HUES6 (cell line): ENCODE results near the gene ITGAD.

ENCODE experiments used
- H3K27ac ChIP-seq: 2 replicates; pipeline ENCODE4 v1.7.0; 2013; ENCODE audit warnings: low read depth, mild to moderate bottlenecking, low read length, inconsistent platforms
- H3K27me3 ChIP-seq: 2 replicates; pipeline ENCODE4 v1.6.1; 2013; ENCODE audit warnings: low read length; ENCODE audit not compliant: control insufficient read depth, insufficient read depth
- H3K36me3 ChIP-seq: 2 replicates; pipeline ENCODE4 v1.6.1; 2013; ENCODE audit warnings: low read length; ENCODE audit not compliant: control insufficient read depth, insufficient read depth
- H3K4me1 ChIP-seq: 2 replicates; pipeline ENCODE4 v1.6.1; 2013; ENCODE audit warnings: low read length; ENCODE audit not compliant: control insufficient read depth, insufficient read depth
- H3K4me3 ChIP-seq: 2 replicates; pipeline ENCODE4 v1.5.1; 2013; ENCODE audit warnings: low read depth, low read length
- H3K9ac ChIP-seq: one replicate; pipeline ENCODE4 v1.6.1; 2013; ENCODE audit warnings: mild to moderate bottlenecking, low read length
- H3K9me3 ChIP-seq: 2 replicates; pipeline ENCODE4 v1.6.1; 2013; ENCODE audit warnings: low read depth, low read length; ENCODE audit not compliant: control insufficient read depth, insufficient read depth

Gene ITGAD

DNA sequence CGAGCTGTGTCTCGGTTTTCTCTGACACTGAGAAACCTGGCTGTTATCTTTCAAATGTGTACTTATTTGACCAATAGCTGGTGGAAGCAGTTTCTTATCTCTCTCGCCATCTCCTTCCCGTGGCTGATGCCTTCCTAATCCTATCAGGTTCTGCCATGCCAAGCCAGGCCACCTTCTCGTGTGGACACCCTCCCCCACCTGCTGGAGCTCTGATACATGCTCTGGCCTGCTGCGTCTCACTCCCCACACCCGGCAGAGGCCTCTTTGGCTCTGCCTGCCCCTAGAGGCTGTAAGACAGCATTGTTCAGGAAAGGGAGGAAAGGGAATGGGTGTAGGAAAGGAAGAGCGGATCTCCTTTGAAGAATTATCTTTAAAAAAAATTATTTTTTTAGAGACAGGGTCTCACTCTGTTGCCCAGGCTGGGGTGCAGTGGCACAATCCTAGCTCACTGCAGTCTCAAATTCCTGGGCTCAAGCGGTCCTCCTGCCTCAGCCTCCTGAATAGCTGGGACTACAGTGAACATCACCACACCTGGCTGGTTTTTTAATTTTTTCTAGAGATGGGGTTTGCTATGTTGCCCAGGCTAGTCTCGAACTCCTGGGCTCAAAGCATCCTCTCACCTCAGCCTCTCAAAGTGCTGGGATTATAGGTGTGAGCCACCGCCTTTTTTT, 58.7 kb downstream of the ITGAD start:
- H3K36me3 ChIP-seq = no peaks in the 10 kb centered on the region
- H3K4me3 ChIP-seq = no peak overlapping the region
- peaks cover 31% of the 10 kb centered on the region for H3K4me1 ChIP-seq
- H3K27me3 ChIP-seq = no peaks in the 10 kb centered on the region
- no peaks in the 10 kb centered on the region for H3K9me3 ChIP-seq
- no peak overlapping the region for H3K27ac ChIP-seq
- H3K9ac ChIP-seq = no peak overlapping the region

DNA sequence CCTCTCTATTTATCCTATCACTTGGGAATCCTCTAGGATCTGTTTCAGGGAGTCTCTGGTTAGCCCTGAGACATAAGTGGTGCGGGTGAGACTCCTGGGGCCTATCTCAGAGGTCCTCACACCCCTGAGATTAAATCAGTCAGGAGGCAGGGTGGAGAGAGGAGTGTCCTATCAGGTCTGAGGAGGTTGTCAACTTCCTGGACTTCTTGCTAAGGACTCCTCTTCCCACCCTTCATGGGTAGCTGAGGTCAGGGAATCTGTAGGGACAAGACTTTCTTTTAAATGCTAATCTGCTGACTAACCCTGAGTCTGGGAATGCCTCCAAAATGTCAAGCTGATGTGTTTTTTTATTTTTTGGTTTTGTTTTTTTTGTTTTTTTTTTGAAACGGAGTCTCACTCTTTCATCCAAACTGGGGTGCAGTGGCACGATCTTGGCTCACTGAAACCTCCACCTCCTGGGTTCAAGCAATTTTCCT, 59.5 kb downstream of the ITGAD start:
- Histone ChIP-seq H3K9me3 (no peaks in the 10 kb centered on the region), H3K4me3 (no peak overlapping the region), H3K36me3 (no peaks in the 10 kb centered on the region), H3K9ac (no peak overlapping the region), H3K27me3 (no peaks in the 10 kb centered on the region), H3K27ac (no peak overlapping the region), H3K4me1 (peaks cover 39% of the 10 kb centered on the region)

DNA sequence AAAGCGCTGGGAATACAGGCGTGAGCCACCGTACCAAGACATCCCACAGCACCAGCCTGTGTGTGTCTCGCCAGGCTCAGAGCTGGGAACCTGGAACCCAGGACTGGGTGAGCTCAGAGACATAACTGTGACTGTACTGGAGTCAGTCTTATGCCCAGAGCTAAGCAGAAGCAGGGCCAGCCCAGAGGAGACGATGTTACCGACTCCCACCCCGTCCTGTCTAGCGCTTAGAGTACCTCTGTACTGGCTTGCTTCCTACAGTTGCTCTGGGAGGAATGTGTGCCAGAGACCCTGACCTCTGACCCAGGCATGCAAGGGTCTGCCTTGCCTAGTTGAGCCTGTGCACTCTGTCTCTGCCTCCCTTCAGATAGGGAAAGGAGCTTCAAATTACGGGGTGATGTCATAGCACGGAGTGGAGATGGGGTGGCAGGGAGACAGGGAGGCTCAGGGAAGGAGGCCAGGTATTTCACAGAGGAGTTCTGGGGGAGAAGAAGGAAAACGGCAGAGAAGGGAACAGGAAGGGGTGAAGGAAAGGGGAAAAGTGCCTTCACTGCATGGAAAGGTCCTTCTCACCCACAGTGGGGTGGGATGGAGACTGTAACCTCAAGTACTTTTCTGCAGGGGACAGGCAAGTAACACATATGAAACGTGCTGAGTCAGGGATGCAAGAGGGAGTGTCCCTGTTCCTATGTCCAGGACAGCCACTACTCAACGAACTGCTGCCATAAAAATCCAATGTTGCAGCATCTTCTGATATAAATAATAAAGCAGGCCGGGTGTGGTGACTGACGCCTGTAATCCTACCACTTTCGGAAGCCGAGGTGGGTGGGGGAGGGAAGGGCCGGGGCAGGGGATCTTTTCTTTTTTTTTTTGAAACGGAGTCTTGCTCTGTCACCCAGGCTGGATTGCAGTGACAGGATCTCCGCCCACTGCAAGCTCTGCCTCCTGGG, 60.4 kb downstream of the ITGAD start:
- peak overlapping the region; percentile 4 for H3K9ac ChIP-seq
- no peak overlapping the region for H3K27ac ChIP-seq
- no peaks in the 10 kb centered on the region for H3K27me3 ChIP-seq
- peak overlapping the region; percentile 1; the same call in 1 of the 2 replicates for H3K4me3 ChIP-seq
- peaks cover 46% of the 10 kb centered on the region for H3K4me1 ChIP-seq
- no peaks in the 10 kb centered on the region for H3K9me3 ChIP-seq
- no peaks in the 10 kb centered on the region for H3K36me3 ChIP-seq

DNA sequence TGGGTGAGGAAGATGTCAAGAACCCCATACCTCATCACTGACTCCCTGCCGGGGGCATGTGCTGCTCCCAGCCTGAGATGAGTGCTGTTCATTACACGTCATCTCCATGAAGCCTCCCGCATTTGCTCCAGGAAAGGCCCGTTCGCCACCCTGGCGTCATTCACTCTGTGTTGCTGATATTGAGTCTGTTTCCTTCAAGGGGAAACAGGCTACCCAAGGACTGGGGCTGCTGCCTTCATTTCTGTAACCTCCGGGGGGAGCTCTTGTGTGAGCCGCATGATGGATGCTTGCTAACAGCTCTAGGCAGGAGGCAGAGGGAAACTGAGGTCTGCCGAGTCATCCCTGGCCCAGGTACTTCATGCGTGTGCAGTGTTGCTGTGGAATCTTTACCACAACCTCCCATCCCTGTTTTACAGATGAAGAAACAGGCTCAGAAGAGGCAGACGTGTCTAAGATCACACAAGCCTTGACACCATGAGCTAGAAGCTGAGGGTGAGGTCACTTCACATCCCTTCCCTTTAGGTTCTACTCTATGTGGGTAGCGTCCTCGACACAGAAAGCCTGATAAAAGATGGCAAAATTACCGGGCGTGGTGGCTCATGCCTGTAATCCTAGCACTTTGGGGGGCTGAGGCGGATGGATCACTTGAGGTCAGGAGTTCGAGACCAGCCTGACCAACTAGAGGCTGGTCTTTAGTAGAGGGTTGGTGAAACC, 62.6 kb downstream of the ITGAD start:
- Histone ChIP-seq H3K27me3 (no peaks in the 10 kb centered on the region), H3K36me3 (no peaks in the 10 kb centered on the region), H3K9ac (no peak overlapping the region), H3K9me3 (no peaks in the 10 kb centered on the region), H3K4me1 (peaks cover 46% of the 10 kb centered on the region), H3K4me3 (no peak overlapping the region), H3K27ac (no peak overlapping the region)

DNA sequence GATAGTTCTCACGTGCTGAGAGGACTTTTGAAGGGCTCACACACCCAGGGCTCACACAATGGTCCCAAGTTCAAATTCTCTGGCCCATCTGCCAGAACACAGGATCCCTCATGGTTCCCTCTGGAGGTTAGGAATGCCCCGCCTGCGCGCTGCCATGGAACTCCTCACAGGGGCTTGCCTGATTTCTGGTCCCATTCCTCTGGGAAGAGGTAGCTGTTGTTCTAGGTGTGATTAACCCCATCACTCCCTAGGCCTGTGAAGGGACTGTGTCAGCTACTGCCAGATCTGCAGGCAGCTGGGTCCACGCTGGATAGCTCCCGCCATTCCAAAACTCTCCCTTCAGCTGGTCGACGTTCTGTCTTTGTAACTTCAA, 63.8 kb downstream of the ITGAD start:
- H3K4me3 ChIP-seq = no peak overlapping the region
- no peaks in the 10 kb centered on the region for H3K9me3 ChIP-seq
- H3K4me1 ChIP-seq = peaks cover 41% of the 10 kb centered on the region
- no peaks in the 10 kb centered on the region for H3K27me3 ChIP-seq
- no peak overlapping the region for H3K9ac ChIP-seq
- H3K27ac ChIP-seq = no peak overlapping the region
- peaks cover 3% of the 10 kb centered on the region for H3K36me3 ChIP-seq

DNA sequence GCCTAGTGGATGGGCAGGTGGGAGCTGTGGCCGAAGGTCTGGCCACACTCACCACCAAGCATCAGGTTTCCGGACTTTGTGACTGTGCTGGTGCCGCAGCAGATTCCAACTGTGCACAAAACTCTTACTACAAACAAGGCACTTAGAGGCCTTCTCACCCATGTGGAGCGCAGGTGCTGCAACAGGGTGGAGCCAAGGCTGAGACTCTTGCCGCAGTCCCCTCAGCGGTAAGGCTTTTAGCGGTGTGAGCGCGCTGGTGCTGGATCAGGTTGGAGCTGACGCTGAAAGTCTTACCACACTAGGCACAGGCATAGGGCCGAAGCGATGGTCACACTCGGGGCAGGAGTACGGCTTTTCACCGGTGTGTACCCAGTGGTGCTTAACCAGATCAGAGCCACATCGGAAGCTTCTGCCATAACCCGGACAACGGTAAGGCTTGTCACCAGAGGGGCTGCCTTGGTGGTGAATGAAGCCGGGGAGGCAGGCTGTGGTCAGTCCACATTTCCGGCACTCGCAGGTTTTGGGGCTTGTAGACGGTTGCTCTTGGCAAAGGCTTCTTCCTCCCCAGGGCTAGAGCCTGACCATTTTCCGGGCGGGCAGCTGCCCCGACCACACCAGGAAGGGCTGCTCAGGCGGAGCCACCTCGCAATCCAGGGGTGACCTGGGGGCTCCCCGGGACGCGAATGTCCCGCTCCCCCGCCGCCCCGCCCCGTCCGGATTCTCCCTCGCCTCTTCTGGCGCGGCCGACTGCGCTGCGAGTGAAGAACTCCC, 65.1 kb downstream of the ITGAD start:
- peaks cover 10% of the 10 kb centered on the region for H3K36me3 ChIP-seq
- peak overlapping the region; percentile 95 for H3K9ac ChIP-seq
- no peaks in the 10 kb centered on the region for H3K27me3 ChIP-seq
- peak overlapping the region; percentile 99; the same call in 1 of the 2 replicates for H3K27ac ChIP-seq
- peaks cover 29% of the 10 kb centered on the region for H3K4me1 ChIP-seq
- H3K4me3 ChIP-seq = peak overlapping the region; percentile 80
- H3K9me3 ChIP-seq = no peaks in the 10 kb centered on the region

DNA sequence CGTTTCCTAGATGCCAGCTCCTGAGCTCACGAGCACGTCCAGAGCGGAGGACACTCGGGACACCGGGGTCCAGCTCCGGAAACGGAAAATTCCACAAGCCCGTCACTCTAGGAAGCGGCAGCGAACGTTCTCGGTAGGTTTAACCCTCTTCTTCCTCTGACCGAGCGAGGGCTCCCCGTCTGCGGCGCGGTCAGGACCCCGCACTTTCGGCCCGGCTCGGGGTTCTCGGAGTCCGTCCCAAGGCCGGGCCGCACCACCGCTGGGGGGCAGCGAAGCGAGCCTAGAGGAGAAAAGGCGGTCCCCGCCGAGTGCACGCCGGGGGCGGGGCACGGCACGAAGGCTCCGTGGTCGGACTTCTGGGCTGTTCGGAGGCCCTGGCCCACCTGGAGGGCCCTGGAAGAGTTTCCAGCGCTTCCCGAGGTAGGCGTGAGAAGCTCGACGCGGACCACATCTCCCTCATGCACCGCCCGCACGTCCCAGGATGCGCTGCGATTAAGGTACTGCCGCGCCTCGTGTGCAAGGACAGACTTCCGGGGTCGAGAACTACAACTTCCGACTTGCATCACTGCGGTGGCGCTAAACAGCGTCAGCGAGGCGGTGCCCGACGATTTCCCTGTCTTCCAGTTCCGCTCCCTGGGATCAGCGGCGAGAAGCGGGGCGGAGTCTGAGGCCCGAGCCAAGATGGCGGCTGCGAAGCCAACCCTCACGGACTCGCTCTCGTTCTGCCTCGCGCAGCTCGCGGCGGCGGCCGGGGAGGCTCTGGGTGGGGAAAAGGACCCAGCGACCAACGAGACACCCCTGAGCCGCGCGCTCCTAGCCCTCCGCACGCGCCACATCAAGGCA, 65.9 kb downstream of the ITGAD start, which contains the start of gene ARMC5:
Gene ARMC5, plus strand, starts transcription at position 658 of the 843 bp plus-strand sequence. Its CDS starts 24 bp downstream, at position 682.
- H3K27ac ChIP-seq = peak within 1 kb of the TSS; percentile 99
- no peaks in the 10 kb centered on the region for H3K27me3 ChIP-seq
- no peaks in the 10 kb centered on the region for H3K9me3 ChIP-seq
- H3K9ac ChIP-seq = peak within 1 kb of the TSS; percentile 95
- peaks cover 22% of the 10 kb centered on the region; the same call in 1 of the 2 replicates for H3K4me1 ChIP-seq
- peak within 1 kb of the TSS; percentile 80 for H3K4me3 ChIP-seq
- peaks cover 10% of the 10 kb centered on the region for H3K36me3 ChIP-seq

DNA sequence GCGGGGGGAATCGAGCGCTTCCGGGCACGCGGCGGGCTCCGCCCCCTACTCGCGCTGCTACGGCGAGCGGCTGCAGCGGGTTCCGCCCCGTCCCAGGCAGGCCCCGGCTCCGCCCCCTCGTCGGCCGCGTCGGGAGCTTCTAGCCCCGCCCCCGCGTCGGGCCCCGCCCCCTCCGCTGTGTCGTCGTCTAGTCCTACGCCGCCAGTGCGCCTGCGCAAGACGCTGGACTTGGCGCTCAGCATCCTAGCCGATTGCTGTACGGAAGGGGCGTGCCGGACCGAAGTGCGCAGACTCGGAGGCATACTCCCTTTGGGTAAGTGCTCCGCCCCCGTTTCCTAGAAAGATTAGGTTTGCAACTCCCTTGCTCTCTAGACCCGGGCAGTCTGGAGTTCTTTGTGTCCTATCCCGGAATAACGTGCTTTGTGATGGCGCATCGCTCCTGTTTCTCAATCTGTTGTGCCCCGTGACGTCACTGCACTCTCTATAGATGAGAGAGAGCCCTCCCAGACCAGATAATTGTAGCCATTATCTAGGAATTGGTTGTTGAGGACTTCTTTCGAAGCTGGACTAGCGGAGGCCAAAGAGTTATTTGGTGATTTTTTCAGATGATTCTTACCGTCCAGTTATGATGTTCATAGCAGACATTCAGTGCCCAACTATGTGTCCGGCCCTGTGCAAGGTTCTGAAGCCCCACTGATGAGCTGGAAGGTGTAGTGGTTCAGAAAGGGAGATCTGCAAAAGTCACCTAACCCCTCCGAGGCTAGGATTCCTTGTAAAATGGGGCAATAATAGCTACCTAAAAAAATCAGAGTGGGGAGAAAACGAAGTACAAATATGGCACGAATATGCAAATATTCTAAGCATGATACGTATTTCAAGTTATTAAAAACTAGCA, 66.8 kb downstream of the ITGAD start:
- Histone ChIP-seq H3K9me3 (no peaks in the 10 kb centered on the region), H3K27ac (peak overlapping the region; percentile 99), H3K4me1 (peaks cover 22% of the 10 kb centered on the region; the same call in 1 of the 2 replicates), H3K4me3 (peak overlapping the region; percentile 80), H3K36me3 (peaks cover 16% of the 10 kb centered on the region), H3K27me3 (no peaks in the 10 kb centered on the region), H3K9ac (peak overlapping the region; percentile 95)

DNA sequence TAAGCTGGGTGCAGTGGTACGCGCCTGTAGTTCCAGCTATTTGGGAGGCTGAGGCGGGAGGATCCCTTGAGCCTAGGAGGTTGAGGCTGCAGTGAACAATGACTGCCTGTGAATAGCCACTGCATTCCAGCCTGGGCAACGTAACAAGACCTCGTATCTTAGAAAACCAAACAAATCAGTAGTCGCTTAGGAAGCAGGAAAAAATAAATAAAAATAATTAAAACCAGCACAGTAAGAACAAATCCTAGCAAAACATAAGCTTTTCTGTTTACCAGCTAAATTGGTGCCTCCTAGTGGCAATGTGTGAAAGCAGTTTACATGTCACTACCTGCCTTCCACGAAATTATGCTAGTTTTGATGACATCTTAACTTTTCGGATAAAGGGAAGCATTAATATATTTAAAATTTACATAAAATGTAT, 67.5 kb downstream of the ITGAD start:
- Histone ChIP-seq H3K27me3 (no peaks in the 10 kb centered on the region), H3K4me3 (peak overlapping the region; percentile 71), H3K4me1 (peaks cover 16% of the 10 kb centered on the region; the same call in 1 of the 2 replicates), H3K9ac (peak overlapping the region; percentile 77), H3K36me3 (peaks cover 19% of the 10 kb centered on the region), H3K9me3 (no peaks in the 10 kb centered on the region), H3K27ac (no peak overlapping the region; the same call in 1 of the 2 replicates)
